ENCODE results near the gene CPN2. TPM values are rescaled to one million over a fixed set of nuclear protein-coding genes. Genes with fewer than 3 reads are reported as not detected.

The CPN2 gene
- total and polyA plus RNA-seq, 4 donors = not detected

DNA sequence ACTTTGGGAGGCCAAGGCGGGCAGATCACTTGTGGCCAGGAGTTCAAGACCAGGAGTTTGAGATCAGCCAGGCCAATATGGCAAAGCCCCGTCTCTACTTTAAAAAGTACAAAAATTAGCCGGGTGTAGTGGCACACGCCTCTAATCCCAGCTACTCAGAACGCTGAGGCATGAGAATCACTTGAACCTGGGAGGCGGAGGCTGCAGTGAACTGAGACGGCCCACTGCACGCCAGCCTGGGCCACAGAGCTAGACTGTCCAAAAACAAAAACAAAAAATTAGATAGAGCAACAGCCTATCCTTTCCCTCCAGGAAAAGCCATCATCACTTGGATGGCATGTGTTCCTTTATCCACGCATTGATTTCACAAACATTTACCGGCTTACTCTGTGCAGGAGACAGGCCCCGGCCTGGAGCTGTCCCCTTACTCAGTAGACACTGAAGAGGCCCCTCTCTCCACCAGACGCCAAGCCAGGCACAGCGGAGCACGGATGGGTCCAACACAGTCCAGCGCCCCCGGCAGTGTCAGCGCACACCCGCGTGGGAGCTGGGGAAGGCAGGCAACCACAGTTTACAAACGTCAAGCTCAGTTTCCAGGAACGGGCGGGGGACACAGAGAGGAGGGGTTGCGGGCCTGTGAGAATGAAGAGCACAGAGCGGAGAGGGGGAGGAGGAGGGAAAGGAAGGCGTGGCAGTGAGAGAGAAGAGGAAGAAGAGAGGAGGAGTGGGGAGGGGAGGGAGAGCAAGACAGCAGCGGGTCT lies 44.8 kb upstream of the CPN2 start:
- Histone ChIP-seq H3K36me3 (ENCODE audit: control insufficient read depth in 4 of 4, insufficient read depth in 4 of 4, low read length in 4 of 4) (no peaks in the 10 kb centered on the region), H3K27me3 (ENCODE audit: control insufficient read depth in 3 of 3, insufficient read depth in 3 of 3, low read length in 2 of 3) (peaks cover 5 to 32% (median 23%) of the 10 kb centered on the region in 3 donors), H3K4me1 (ENCODE audit: control insufficient read depth in 5 of 5, insufficient read depth in 5 of 5, low read length in 5 of 5) (peaks cover 0 to 29% (median 14%) of the 10 kb centered on the region in 5 donors), H3K9ac (ENCODE audit: insufficient read depth in 1 of 2, low read length in 2 of 2) (no peak overlapping the region), H3K4me3 (no peak overlapping the region), H3K9me3 (ENCODE audit: control insufficient read depth in 4 of 4, insufficient read depth in 3 of 4, low read length in 3 of 4) (peaks cover 0 to 2% (median under 1%) of the 10 kb centered on the region in 4 donors), H3K27ac (ENCODE audit: low read depth in 1 of 2, low read length in 1 of 2) (no peak overlapping the region)
- peak; percentile 62 to 65 (median 65) for DNase-seq
- TF ChIP-seq, protein P1, sequence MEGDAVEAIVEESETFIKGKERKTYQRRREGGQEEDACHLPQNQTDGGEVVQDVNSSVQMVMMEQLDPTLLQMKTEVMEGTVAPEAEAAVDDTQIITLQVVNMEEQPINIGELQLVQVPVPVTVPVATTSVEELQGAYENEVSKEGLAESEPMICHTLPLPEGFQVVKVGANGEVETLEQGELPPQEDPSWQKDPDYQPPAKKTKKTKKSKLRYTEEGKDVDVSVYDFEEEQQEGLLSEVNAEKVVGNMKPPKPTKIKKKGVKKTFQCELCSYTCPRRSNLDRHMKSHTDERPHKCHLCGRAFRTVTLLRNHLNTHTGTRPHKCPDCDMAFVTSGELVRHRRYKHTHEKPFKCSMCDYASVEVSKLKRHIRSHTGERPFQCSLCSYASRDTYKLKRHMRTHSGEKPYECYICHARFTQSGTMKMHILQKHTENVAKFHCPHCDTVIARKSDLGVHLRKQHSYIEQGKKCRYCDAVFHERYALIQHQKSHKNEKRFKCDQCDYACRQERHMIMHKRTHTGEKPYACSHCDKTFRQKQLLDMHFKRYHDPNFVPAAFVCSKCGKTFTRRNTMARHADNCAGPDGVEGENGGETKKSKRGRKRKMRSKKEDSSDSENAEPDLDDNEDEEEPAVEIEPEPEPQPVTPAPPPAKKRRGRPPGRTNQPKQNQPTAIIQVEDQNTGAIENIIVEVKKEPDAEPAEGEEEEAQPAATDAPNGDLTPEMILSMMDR (IDR thresholded peaks at IDR 0.05; ENCODE audit: control extremely low read depth, extremely low read depth) = no peak
- 38 to 43% methylated on average over 26 of the region's 26 CpGs for WGBS, 2 donors
- ATAC-seq (ENCODE audit: insufficient read depth, low FRiP score) = peak; percentile 70

DNA sequence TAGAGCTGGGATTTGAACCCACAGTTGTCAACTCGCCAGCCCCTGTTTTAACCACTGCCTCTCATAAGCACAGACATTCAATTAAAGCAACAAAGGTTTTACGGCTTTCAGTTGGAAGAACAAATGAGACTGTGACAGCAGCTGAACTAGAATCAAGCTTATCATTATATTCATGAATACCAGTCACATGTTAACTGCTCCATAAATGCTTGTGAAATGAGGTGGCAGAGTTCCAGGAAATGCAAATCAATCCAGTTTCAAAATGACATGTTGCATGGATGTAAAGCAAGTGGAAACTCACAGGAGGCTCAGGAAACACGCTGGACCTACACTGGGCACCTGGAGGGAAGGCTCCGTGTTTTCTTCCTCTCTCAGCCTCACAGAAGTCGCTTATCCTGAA lies 44.1 kb upstream of the CPN2 start:
- peak in 2 of 3 donors; percentile 44 to 49 for DNase-seq
- 88 to 91% methylated on average over 5 of the region's 5 CpGs for WGBS, 2 donors
- Histone ChIP-seq H3K27me3 (ENCODE audit: control insufficient read depth in 3 of 3, insufficient read depth in 3 of 3, low read length in 2 of 3) (peaks cover 5 to 32% (median 23%) of the 10 kb centered on the region in 3 donors), H3K4me1 (ENCODE audit: control insufficient read depth in 5 of 5, insufficient read depth in 5 of 5, low read length in 5 of 5) (peaks cover 0 to 29% (median 14%) of the 10 kb centered on the region in 5 donors), H3K27ac (ENCODE audit: low read depth in 1 of 2, low read length in 1 of 2) (no peak overlapping the region), H3K36me3 (ENCODE audit: control insufficient read depth in 4 of 4, insufficient read depth in 4 of 4, low read length in 4 of 4) (no peaks in the 10 kb centered on the region), H3K9ac (ENCODE audit: insufficient read depth in 1 of 2, low read length in 2 of 2) (no peak overlapping the region), H3K9me3 (ENCODE audit: control insufficient read depth in 4 of 4, insufficient read depth in 3 of 4, low read length in 3 of 4) (peaks cover 0 to 5% (median under 1%) of the 10 kb centered on the region in 4 donors), H3K4me3 (no peak overlapping the region)
- TF ChIP-seq, protein P1 (IDR thresholded peaks at IDR 0.05; ENCODE audit: control extremely low read depth, extremely low read depth) = no peak
- no peak for ATAC-seq (ENCODE audit: insufficient read depth, low FRiP score)

DNA sequence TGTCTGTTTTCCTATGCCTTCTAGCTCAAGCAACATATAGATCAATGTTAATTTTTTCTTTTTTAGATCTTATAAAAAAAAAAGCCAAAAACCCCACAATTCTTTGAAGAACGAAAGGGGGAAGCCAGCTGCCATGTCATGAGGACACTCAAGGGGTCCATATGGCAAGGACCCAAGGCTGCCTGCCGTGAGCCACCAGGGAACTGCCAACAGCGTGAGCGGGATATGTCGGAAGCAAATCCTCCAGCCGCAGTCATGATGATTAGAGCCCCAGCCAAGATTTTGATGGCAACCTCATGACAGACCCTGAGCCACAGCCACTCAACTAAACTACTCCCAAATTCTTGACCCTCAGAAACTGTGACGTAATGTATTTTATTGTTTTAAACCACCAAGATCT lies 41.4 kb upstream of the CPN2 start:
- Histone ChIP-seq H3K36me3 (ENCODE audit: control insufficient read depth in 4 of 4, insufficient read depth in 4 of 4, low read length in 4 of 4) (no peaks in the 10 kb centered on the region), H3K4me3 (no peak overlapping the region), H3K9ac (ENCODE audit: insufficient read depth in 1 of 2, low read length in 2 of 2) (no peak overlapping the region), H3K27ac (ENCODE audit: low read depth in 1 of 2, low read length in 1 of 2) (no peak overlapping the region), H3K4me1 (ENCODE audit: control insufficient read depth in 5 of 5, insufficient read depth in 5 of 5, low read length in 5 of 5) (peaks cover 0 to 17% (median 7%) of the 10 kb centered on the region in 5 donors), H3K27me3 (ENCODE audit: control insufficient read depth in 3 of 3, insufficient read depth in 3 of 3, low read length in 2 of 3) (peaks cover 2 to 11% (median 5%) of the 10 kb centered on the region in 3 donors), H3K9me3 (ENCODE audit: control insufficient read depth in 4 of 4, insufficient read depth in 3 of 4, low read length in 3 of 4) (peaks cover 0 to 5% (median 0%) of the 10 kb centered on the region in 4 donors)
- TF ChIP-seq, protein P1 (IDR thresholded peaks at IDR 0.05; ENCODE audit: control extremely low read depth, extremely low read depth) = no peak
- 87 to 90% methylated on average over 7 of the region's 7 CpGs for WGBS, 2 donors
- no peak for DNase-seq
- no peak for ATAC-seq (ENCODE audit: insufficient read depth, low FRiP score)

Measured in lung (tissue), 12 donors.